ENCODE data around the gene FREM1. TPM values are rescaled to one million over a fixed set of nuclear protein-coding genes. Genes with fewer than 3 reads are reported as not detected.

FREM1 gene
- total RNA-seq, 1 experiment from 2014 or later, result 1.2 TPM

GRCh38 chr9:14932641-14933040 is 22.4 kb upstream of the FREM1 start:
- no peak overlapping the region for H3K4me3 ChIP-seq (ENCODE audit: low read length)
- intact Hi-C loops (cut with micrococcal nuclease), result no loop called here
- H3K9me3 ChIP-seq (ENCODE audit: low read length), result no peaks in the 10 kb centered on the region
- H3F3A ChIP-seq (ENCODE audit: low read length, unreplicated experiment), result no peaks in the 10 kb centered on the region
- no peaks in the 10 kb centered on the region for H3K27me3 ChIP-seq (ENCODE audit: low read length)
- TF ChIP-seq CTCF (conservative IDR thresholded peaks at IDR 0.05; ENCODE audit: low read depth, low read length) (no peak), EZH2phosphoT487 (IDR thresholded peaks at IDR 0.05; ENCODE audit: borderline replicate concordance, low read length) (no peak), EZH2 (IDR thresholded peaks at IDR 0.05; ENCODE audit: low read length, unreplicated experiment) (no peak)
- no peak overlapping the region for H3K27ac ChIP-seq (ENCODE audit: low read length)
- POLR2A ChIA-PET (ENCODE audit: unreplicated experiment), result no interaction called here
- no peaks in the 10 kb centered on the region for H3K4me1 ChIP-seq (ENCODE audit: insufficient read depth, low read length)
- H4K20me1 ChIP-seq (ENCODE audit: low read length), result no peaks in the 10 kb centered on the region
- no peak for ATAC-seq
- CTCF ChIA-PET, result no interaction called here
- DNase-seq, result no peak
- H3K36me3 ChIP-seq (ENCODE audit: low read depth, low read length), result no peaks in the 10 kb centered on the region
- no TSS peak for BruUV-seq (replicated peaks)
- H3K79me2 ChIP-seq (ENCODE audit: low read length), result no peaks in the 10 kb centered on the region
- H3K9me2 ChIP-seq (replicated peaks; ENCODE audit: low read length), result no peaks in the 10 kb centered on the region
- H3K4me2 ChIP-seq (ENCODE audit: low read length), result no peak overlapping the region
- H3K9ac ChIP-seq (ENCODE audit: low read length), result no peak overlapping the region
- no peak overlapping the region for H2AFZ ChIP-seq (ENCODE audit: low read length)

- no TSS peak for BruUV-seq (replicated peaks)
- no peaks in the 10 kb centered on the region for H3F3A ChIP-seq (ENCODE audit: low read length, unreplicated experiment)
- H3K36me3 ChIP-seq (ENCODE audit: low read depth, low read length), result no peaks in the 10 kb centered on the region
- ATAC-seq, result no peak
- H3K27me3 ChIP-seq (ENCODE audit: low read length), result no peaks in the 10 kb centered on the region
- no peaks in the 10 kb centered on the region for H3K79me2 ChIP-seq (ENCODE audit: low read length)
- no peak overlapping the region for H3K9ac ChIP-seq (ENCODE audit: low read length)
- H3K4me2 ChIP-seq (ENCODE audit: low read length), result no peak overlapping the region
- no peak for DNase-seq
- H4K20me1 ChIP-seq (ENCODE audit: low read length), result no peaks in the 10 kb centered on the region
- ChIA-PET CTCF (no interaction called here), POLR2A (ENCODE audit: unreplicated experiment) (no interaction called here)
- H3K9me3 ChIP-seq (ENCODE audit: low read length), result no peaks in the 10 kb centered on the region
- TF ChIP-seq EZH2 (IDR thresholded peaks at IDR 0.05; ENCODE audit: low read length, unreplicated experiment), result no peak
- no peak for TF ChIP-seq EZH2phosphoT487 (IDR thresholded peaks at IDR 0.05; ENCODE audit: borderline replicate concordance, low read length)
- TF ChIP-seq CTCF (conservative IDR thresholded peaks at IDR 0.05; ENCODE audit: low read depth, low read length), result no peak
- H3K27ac ChIP-seq (ENCODE audit: low read length), result no peak overlapping the region
- no peak overlapping the region for H3K4me3 ChIP-seq (ENCODE audit: low read length)
- intact Hi-C loops (cut with micrococcal nuclease), result no loop called here
- no peak overlapping the region for H2AFZ ChIP-seq (ENCODE audit: low read length)
- no peaks in the 10 kb centered on the region for H3K9me2 ChIP-seq (replicated peaks; ENCODE audit: low read length)
- no peaks in the 10 kb centered on the region for H3K4me1 ChIP-seq (ENCODE audit: insufficient read depth, low read length)
These were observed 22.0 kb upstream of the FREM1 start for GRCh38 chr9:14932231-14932630.

GRCh38 chr9:14926941-14927624 is 16.9 kb upstream of the FREM1 start:
- no peaks in the 10 kb centered on the region for H3K79me2 ChIP-seq (ENCODE audit: low read length)
- H3K9ac ChIP-seq (ENCODE audit: low read length), result no peak overlapping the region
- H3K4me1 ChIP-seq (ENCODE audit: insufficient read depth, low read length), result no peaks in the 10 kb centered on the region
- intact Hi-C loops (cut with micrococcal nuclease), result no loop called here
- CTCF ChIA-PET, result no interaction called here
- H4K20me1 ChIP-seq (ENCODE audit: low read length), result no peaks in the 10 kb centered on the region
- H3K9me3 ChIP-seq (ENCODE audit: low read length), result no peaks in the 10 kb centered on the region
- no peaks in the 10 kb centered on the region for H3K9me2 ChIP-seq (replicated peaks; ENCODE audit: low read length)
- DNase-seq, result no peak
- POLR2A ChIA-PET (ENCODE audit: unreplicated experiment), result no interaction called here
- no TSS peak for BruUV-seq (replicated peaks)
- no peak overlapping the region for H3K27ac ChIP-seq (ENCODE audit: low read length)
- no peaks in the 10 kb centered on the region for H3F3A ChIP-seq (ENCODE audit: low read length, unreplicated experiment)
- no peak overlapping the region for H2AFZ ChIP-seq (ENCODE audit: low read length)
- no peaks in the 10 kb centered on the region for H3K36me3 ChIP-seq (ENCODE audit: low read depth, low read length)
- no peak overlapping the region for H3K4me3 ChIP-seq (ENCODE audit: low read length)
- H3K27me3 ChIP-seq (ENCODE audit: low read length), result no peaks in the 10 kb centered on the region
- no peak for TF ChIP-seq EZH2phosphoT487 (IDR thresholded peaks at IDR 0.05; ENCODE audit: borderline replicate concordance, low read length)
- TF ChIP-seq EZH2 (IDR thresholded peaks at IDR 0.05; ENCODE audit: low read length, unreplicated experiment), result no peak
- ATAC-seq, result no peak
- no peak overlapping the region for H3K4me2 ChIP-seq (ENCODE audit: low read length)

All from PC-3 (cell line).